A673 (cell line): ENCODE data around the gene FA2H.

Experiments
- CTCF ChIP-seq: fragments of 300-800, 200-600 bp; sonication (generic); conservative IDR thresholded peaks from 2 replicates; pipeline ENCODE4 v1.5.1; 2017; ENCODE audit warnings: low read depth, mild to moderate bottlenecking, antibody characterized with exemption, low read length, moderate library complexity, mixed read lengths
- EZH2 ChIP-seq: fragments of 200-600 bp; sonication (generic); IDR thresholded peaks from 2 replicates; pipeline ENCODE4 v1.6.1; 2017; ENCODE audit warnings: borderline replicate concordance, low read depth, mild to moderate bottlenecking, mixed read lengths, antibody characterized with exemption, low read length; ENCODE audit not compliant: poor library complexity, severe bottlenecking

GRCh38 chr16:74793571-74793970 lies 19.0 kb upstream of the FA2H start:
- TF ChIP-seq CTCF (no peak), EZH2 (no peak)
